Suppressor macrophage treated with lipopolysaccharide for 4 hours (primary cell): Measurements from ENCODE around the gene DNAH10.

Source experiments
- DNase-seq: peaks from one replicate; pipeline ENCODE4 v3.0.0-alpha.2; 2020

Gene DNAH10

GRCh38 chr12:123950476-123951349 is 188.6 kb downstream of the DNAH10 start:
- no peak for DNase-seq

- DNase-seq, result no peak
Observed at GRCh38 chr12:123951467-123951866, 189.4 kb downstream of the DNAH10 start.

DNA sequence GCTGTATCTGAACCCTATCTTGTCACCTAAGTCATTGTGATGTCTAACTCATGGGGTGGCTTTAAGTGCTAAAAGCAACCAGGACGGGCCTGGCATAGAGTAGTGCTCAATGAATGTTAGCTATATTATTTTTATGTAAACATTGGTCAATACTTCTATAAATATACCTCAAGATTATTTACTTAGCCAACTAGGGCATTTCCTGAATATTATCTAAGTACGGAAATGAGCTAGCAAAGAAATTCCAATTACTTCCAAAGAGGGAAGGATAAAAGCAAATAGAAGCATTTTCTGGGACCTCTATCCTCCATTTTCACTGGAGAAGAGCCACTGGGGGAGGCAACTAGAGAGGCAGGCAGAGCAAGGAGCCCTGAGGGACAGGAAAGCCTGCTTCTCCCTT is 189.9 kb downstream of the DNAH10 start:
- no peak for DNase-seq

- no peak for DNase-seq
Observed at GRCh38 chr12:123954647-123955350, 192.7 kb downstream of the DNAH10 start.

DNA sequence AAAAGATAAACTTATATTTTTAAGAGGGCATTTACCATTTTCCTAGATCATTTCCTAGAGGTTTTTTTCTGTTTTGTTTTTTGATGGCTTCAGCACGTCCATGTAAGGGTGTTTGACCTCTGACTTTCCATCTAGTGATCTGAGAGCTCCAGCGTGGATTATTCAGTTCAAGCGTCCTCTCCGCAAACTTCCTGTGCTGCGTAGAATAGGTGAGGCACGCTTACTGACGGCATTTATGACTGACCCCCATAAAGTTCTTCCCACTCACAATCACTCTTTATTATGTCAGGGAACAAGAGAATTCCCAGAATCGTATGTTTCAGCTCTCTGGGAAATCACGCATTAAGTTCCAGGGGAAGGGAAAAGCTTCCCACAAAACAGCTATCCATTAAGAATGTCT is 194.1 kb downstream of the DNAH10 start:
- no peak for DNase-seq

DNA sequence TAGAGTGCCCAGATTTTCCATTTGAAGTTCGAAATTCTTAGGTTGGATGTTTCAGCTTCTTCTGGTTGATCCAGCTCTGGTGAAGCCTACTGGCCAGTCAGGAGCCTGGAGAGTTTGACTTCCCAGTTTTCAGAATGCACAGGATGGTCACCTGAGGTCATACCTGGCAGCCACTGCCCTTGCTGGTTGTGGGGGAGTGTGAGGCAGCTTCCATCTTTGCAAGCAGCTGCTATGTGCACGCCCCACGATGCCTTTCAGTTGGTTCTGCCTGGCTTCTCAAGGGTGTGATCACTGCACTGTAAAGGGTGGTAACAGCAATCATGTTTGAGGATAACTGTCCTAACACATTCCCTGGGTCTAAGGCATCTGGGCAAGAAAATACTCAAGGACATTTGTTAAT is 195.1 kb downstream of the DNAH10 start:
- DNase-seq, result no peak

DNA sequence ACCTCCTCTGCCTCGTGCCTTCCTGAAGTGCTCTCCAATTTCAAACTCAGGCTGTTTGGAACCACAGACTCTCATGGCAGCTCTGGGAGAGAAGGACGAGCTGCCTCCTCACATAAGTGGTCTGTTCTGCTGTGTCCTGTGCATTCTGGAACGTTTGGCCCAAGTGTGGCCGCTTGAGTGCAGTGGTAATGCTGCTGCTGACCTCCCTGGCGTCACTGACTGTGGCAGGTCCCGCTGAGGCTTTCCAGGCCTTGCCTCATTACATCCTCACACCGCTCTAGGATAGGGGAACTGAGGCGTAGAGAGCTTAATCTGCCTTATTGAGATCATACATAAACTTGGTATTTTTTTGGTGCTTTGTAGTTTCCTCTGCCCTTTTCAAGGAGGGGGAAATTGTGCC is 196.4 kb downstream of the DNAH10 start:
- DNase-seq, result no peak

GRCh38 chr12:123958876-123959275 is 196.8 kb downstream of the DNAH10 start:
- no peak for DNase-seq

GRCh38 chr12:123960029-123960735 is 198.1 kb downstream of the DNAH10 start:
- DNase-seq, result no peak

DNA sequence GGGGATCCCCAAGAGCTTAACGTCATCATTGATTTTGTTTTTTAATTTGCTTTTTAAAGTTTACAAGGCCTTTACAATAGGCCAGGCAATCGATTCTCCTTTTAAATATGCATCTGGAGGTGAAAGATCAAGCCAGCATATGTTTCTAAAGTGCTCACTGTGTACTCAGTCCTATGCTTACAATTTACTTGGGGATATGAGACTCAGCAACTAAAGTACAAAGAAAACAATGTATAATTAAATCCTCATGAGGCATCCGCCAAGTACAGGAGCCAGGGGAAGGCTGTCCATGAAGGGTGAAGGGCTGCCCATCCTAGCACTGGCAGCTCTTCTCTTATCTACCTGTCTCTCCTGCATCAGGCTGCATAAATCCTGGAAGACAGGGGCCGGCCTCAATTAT is 198.8 kb downstream of the DNAH10 start:
- no peak for DNase-seq

DNA sequence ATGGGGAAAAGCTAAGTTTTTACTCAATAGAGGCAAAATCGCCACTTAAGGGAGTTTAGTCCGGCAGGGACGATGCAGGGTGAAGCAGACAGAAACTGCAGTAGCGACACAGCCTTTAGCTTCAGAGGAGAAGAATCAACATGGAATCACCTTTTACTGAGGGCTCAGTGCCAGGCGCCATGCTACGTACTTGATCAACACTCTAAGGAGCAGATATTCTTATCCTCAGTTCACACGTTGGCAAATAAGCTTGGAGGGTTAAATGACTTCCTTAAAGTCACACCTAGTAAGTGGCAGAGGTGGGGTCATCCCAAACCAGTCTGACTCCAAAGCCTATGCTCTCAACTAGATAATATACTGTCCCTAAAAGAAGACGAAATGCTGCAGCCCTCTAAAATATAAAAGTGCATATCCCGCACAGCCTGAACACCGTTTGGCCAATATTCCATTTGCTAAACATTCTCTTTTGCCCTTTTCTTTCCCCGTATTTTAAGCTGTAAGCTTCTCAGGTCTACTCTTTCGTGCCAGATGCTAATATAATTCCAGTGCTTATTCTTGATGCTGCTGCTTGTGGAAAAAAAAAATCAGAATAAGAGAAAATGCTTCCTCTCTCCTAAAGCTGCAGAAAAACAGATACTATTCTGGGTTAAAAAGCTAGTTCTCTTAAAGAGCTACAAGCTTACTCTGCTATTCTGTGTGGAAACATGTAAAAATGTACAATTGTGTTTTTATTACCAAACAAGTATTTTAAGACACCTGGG is 199.7 kb downstream of the DNAH10 start:
- DNase-seq, result no peak

DNA sequence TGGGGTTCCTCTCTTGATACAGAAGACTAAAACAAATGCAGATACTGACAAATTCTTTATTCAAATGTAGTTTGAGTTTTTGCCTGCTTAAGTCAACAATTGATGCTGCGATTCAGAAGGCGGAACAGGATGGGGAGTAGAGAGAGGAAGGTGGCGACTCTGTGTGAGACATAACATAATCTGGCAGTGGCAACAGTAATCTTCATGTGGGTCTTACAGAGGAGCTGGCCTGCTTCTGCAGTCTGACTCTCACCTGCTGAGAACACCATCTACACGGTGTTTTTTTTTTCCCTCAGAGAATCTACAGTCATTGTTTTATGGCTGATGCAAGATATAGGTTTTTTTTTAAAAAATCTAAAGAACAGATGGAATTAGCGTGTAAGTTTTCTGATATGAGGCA is 200.4 kb downstream of the DNAH10 start:
- DNase-seq, result no peak

GRCh38 chr12:123963821-123964220 is 201.7 kb downstream of the DNAH10 start:
- DNase-seq, result no peak

DNA sequence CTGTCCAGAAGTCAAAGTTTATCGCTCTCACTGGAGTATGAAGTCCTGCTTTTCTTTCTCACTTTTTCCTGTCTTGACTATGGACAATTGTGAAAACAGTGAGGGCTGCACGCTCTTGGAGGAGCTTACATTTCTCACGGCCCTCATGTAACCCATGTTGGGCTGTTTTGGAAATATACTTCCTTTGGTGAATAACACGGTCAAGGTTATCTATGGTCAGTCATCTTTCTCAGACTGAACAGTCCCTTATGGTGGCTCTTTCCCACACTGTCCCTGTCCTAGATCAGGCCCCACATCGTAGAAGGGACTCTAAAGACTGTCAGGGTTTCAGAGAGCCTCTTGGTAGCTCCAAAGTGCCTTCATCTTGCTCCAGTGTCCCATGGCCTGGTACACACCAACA is 203.3 kb downstream of the DNAH10 start:
- no peak for DNase-seq

- DNase-seq, result no peak
Observed at GRCh38 chr12:123966596-123966995, 204.5 kb downstream of the DNAH10 start.

GRCh38 chr12:123967121-123967586 is 205.1 kb downstream of the DNAH10 start:
- DNase-seq, result no peak

DNA sequence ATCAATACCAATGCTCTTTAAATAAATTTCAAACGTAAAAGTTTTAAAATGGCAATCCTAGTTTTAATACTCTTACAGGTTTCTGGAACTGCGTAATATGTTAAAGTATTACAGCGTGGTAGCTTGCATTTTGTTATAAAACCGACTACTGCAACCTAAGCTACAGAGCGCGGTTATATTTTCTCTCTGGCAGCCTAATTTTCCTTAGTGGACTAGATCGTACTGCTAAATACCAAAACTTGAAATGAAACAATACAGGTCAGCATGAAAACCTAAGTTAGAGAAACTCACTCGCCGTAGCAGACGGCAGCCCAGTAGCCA is 209.3 kb downstream of the DNAH10 start:
- DNase-seq, result no peak

- DNase-seq, result peak; percentile 14
Observed at GRCh38 chr12:123971770-123972456, 209.8 kb downstream of the DNAH10 start.

GRCh38 chr12:123972457-123973401 is 210.6 kb downstream of the DNAH10 start, which contains the start of the genes CCDC92 and ZNF664:
TSS of gene CCDC92 (minus strand) at chr12:123972831. CDS start at chr12:123944305, 28,526 bp downstream.
TSS of gene ZNF664 (plus strand) at chr12:123973215. CDS start at chr12:124012145, 38,930 bp downstream.
- DNase-seq, result peak; percentile 89

GRCh38 chr12:123973552-123974341 is 211.6 kb downstream of the DNAH10 start:
- peak; percentile 17 for DNase-seq
